Muscle of leg (tissue), 16 donors: ENCODE measurements around the gene GRXCR1. TPM values are rescaled to one million over a fixed set of nuclear protein-coding genes. Genes with fewer than 3 reads are reported as not detected.

Source experiments
- DNase-seq: peaks from one replicate; pipeline ENCODE4 v3.0.0; 2013
- H3K27ac ChIP-seq: one replicate; pipeline ENCODE4 v1.5.1; 2013; ENCODE audit warnings: mild to moderate bottlenecking, low read length, control low read depth
- H3K27me3 ChIP-seq: one replicate; pipeline ENCODE4 v1.6.1; 2013; ENCODE audit warnings: low read length; ENCODE audit not compliant: control insufficient read depth, insufficient read depth
- H3K36me3 ChIP-seq: one replicate; pipeline ENCODE4 v1.6.1; 2013; ENCODE audit warnings: low read length; ENCODE audit not compliant: control insufficient read depth, insufficient read depth
- H3K4me1 ChIP-seq: one replicate; pipeline ENCODE4 v1.6.1; 2013; ENCODE audit warnings: low read length; ENCODE audit not compliant: control insufficient read depth, insufficient read depth
- H3K4me3 ChIP-seq: one replicate; pipeline ENCODE4 v1.5.1; 2013; ENCODE audit warnings: low read length, control low read depth
- H3K9me3 ChIP-seq: replicated peaks from 2 replicates; pipeline ENCODE4 v1.6.1; 2013; ENCODE audit warnings: low read depth, low read length; ENCODE audit not compliant: control insufficient read depth
- WGBS: methylation state at CpG from one replicate; pipeline ENCODE4 v1.1.5; 2013; ENCODE audit warnings: missing lambda C conversion rate; ENCODE audit not compliant: insufficient coverage; 5-methylcytosine and 5-hydroxymethylcytosine counted together
- long read RNA-seq, 11 donors: transcript quantifications; one replicate each; lab custom pipeline, GENCODE V29; 2026
- polyA plus RNA-seq, 8 donors: library from polyadenylated mRNA; unstranded; fragments of 120-200 nt; gene quantifications; one replicate each; pipeline versions ENCODE4 v1.2.1 to v1.2.3, GENCODE V29; 2013; ENCODE audit warnings: inconsistent platforms in 1 of 8, low replicate concordance in 1 of 8; ENCODE audit not compliant: insufficient read length in 8 of 8, insufficient read depth in 1 of 8
- total RNA-seq: library from RNA; stranded (reverse); fragments of 120-200 nt; gene quantifications from one replicate; pipeline ENCODE4 v1.2.4, GENCODE V29; 2013

Gene GRXCR1
- total RNA-seq (not detected), polyA plus RNA-seq (not detected)
- long read RNA-seq, donor 1, result 0 reads
- long read RNA-seq, donor 2, result 0 reads
- long read RNA-seq, donor 3, result 0 reads
- long read RNA-seq, donor 4, result 0 reads
- long read RNA-seq, donor 5, result 0 reads
- long read RNA-seq, donor 6, result 0 reads
- long read RNA-seq, donor 7, result 0 reads
- long read RNA-seq, donor 8, result 0 reads
- long read RNA-seq, donor 9, result 0 reads
- long read RNA-seq, donor 10, result 0 reads
- long read RNA-seq, donor 11, result 0 reads

DNA sequence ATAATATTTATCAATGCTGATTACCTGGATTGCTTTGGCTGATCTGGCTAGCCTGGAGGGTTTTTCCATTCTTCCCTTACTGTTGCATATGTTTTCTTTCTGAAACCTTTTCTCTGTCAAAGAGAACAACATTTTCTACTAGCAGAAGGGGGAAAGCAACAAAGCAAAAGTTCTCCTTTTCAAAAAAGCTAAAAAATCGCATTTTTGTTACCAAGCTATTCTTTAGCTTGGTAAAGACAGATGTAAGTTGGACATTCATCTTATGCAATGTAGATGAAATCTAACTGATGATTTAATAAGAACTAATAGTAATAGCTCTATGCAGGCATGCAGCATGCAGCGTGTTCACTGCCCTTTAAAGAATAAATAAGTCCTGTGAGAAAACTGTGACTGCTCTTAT, at the start of gene GRXCR1:
Gene GRXCR1 (plus strand): TSS at position 301 of the 400 bp plus-strand sequence. CDS start 554 bp downstream, outside the sequence.
- Histone ChIP-seq H3K36me3 (no peaks in the 10 kb centered on the region), H3K9me3 (no peaks in the 10 kb centered on the region), H3K4me1 (no peaks in the 10 kb centered on the region), H3K27me3 (no peaks in the 10 kb centered on the region), H3K4me3 (no peak within 1 kb of the TSS), H3K27ac (no peak within 1 kb of the TSS)
- DNase-seq, result no peak
- no CpG with 5 or more reads among the region's 2 CpGs for WGBS

DNA sequence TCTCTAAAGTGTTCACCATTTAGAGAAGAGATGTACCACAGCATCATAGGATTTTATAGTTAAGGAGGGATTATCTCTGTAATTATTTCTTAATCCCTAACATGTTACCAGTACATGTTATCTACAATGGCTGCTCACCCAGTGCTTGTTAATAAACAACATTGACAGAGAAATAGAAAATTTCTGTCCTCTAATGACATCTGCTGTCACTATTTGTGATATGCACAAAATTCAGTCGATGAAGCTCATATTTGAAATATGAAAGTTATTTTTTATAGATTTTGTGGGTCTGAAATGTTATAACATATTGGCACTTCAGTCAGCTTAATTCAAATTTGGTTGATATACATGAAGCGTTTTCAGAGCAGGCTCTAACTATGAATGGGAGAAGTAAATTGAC, 48.8 kb upstream of the GRXCR1 start:
- Histone ChIP-seq H3K4me1 (no peaks in the 10 kb centered on the region), H3K4me3 (no peak overlapping the region), H3K27me3 (no peaks in the 10 kb centered on the region), H3K27ac (no peak overlapping the region), H3K36me3 (no peaks in the 10 kb centered on the region), H3K9me3 (no peaks in the 10 kb centered on the region)
- DNase-seq, result no peak
- WGBS, result no CpG with 5 or more reads among the region's 2 CpGs

DNA sequence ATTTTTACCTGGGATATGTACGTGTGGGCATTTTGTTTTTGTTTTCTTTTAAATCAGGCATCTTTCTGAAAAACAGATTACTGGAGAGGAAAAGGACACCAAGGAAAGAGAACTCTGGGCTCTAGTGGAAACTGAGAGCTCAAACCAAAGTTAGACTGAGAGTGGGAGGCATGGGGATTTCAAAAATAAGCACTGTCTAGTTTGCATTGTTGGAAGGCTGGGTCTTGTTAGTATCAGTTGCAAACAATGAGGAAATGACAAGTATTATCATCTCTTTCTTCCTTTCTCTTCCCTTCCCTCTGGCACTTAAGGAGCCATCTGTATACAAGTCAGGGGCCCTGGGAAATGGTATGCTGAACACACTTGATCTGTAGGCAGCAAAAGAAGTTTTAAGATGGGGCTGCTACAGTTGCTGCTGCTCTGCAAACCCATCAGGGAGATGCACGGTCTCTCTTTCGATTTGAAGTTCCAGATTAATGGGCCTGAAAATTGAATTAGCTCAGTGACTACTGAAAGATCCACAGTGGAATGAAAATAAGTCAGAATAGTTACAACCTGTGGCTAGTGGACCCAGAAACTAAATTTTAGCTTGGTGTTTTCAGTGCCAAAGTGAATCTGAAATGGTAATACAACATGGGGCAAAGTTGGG, 48.0 kb upstream of the GRXCR1 start:
- no peaks in the 10 kb centered on the region for H3K27me3 ChIP-seq
- no peak for DNase-seq
- H3K4me3 ChIP-seq, result no peak overlapping the region
- H3K36me3 ChIP-seq, result no peaks in the 10 kb centered on the region
- no peaks in the 10 kb centered on the region for H3K4me1 ChIP-seq
- 58% methylated on average over 3 of the region's 3 CpGs for WGBS
- H3K27ac ChIP-seq, result no peak overlapping the region
- H3K9me3 ChIP-seq, result peaks cover 2% of the 10 kb centered on the region

DNA sequence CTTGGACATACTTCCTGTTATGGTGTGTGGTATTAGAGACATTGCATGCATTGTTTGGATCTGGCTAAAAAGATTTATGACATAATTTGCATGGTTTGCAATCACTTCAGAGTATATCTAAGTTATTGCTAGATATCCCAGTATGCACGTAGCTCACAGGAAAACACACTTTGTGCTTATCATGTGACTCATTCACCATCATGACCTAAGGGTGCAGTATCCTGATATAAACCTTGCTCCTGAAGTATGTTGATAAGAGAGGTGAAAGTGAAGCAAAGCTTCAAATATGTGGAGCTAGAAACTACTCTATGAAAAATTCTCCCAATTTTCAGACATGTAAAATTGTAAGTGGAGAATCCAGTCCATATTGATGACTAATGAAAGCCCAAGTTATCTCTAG, 46.9 kb upstream of the GRXCR1 start:
- Histone ChIP-seq H3K4me1 (no peaks in the 10 kb centered on the region), H3K27ac (no peak overlapping the region), H3K27me3 (no peaks in the 10 kb centered on the region), H3K36me3 (no peaks in the 10 kb centered on the region), H3K4me3 (no peak overlapping the region), H3K9me3 (peaks cover 2% of the 10 kb centered on the region)
- no CpG with 5 or more reads among the region's 1 CpG for WGBS
- no peak for DNase-seq

DNA sequence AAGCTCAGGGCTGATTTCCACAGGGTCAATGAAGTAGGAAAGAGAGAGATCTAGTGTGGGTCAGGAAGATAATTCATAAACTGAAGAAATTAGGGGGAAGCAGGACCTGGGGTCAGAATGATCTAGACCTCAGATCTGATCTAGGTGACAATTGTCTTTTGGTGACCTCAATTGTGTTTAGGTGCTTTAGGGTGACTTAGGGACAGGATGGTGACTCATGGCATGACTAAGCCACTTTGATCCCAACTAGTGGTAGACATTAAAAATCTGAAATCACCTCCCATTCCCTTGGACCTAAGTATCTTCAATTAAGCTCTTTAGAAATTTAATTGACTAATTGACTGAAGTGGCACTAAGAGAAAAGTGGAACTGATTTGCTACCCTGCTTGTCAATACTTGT, 36.7 kb upstream of the GRXCR1 start:
- DNase-seq, result no peak
- no peaks in the 10 kb centered on the region for H3K4me1 ChIP-seq
- no peaks in the 10 kb centered on the region for H3K9me3 ChIP-seq
- no peak overlapping the region for H3K4me3 ChIP-seq
- H3K27me3 ChIP-seq, result no peaks in the 10 kb centered on the region
- H3K36me3 ChIP-seq, result no peaks in the 10 kb centered on the region
- H3K27ac ChIP-seq, result no peak overlapping the region

DNA sequence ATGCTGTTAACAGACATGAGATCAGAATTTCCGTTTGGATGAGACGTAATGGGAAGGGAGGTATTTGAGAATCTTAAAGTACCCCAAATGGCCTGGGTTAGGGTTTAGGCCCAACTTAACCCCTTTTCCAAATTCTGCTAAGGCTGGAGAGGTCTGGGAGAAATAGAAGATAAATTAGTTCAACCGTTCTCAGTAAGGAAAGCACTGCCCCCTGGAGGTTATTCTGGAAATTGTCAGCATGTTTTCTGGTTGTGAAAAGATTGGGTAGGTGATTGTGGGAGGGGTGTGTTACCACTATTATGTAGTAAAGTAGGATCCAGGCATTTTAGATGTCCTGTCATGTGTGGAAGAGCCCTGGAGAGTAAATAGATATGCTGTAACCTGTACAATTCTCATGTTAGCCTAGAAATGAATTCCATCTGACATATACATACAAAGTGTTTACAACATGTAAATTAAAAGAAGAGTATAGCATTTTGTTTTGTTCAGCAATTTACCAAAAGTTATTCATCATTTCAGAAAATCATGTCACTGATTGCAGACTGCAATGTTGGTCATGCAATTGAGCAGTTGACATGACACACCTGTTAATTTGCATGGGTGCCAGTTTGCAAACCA, 26.8 kb upstream of the GRXCR1 start:
- Histone ChIP-seq H3K36me3 (no peaks in the 10 kb centered on the region), H3K9me3 (no peaks in the 10 kb centered on the region), H3K4me3 (no peak overlapping the region), H3K27me3 (no peaks in the 10 kb centered on the region), H3K27ac (no peak overlapping the region), H3K4me1 (no peaks in the 10 kb centered on the region)
- WGBS, result 20% methylated on average over 1 of the region's 3 CpGs
- peak; percentile 54 for DNase-seq

DNA sequence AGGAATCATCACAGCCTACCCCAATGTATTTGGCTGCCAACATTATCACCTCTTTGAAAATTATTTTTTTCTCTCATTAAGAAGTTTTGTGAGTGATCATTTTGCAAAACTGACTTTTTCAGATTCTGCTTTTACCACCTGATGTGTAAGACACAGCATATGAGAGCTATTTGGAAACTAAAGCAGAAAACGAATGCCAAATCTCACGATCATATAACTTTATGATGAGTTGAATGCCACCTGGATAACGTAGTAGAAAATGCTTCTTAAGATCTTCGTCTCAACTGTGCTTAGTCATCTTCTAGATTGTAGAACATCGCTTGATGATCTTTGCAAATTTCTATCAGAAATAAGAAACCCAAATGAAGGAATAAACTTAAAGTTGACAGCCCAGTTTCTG, 21.3 kb upstream of the GRXCR1 start:
- WGBS, result no CpG with 5 or more reads among the region's 5 CpGs

DNA sequence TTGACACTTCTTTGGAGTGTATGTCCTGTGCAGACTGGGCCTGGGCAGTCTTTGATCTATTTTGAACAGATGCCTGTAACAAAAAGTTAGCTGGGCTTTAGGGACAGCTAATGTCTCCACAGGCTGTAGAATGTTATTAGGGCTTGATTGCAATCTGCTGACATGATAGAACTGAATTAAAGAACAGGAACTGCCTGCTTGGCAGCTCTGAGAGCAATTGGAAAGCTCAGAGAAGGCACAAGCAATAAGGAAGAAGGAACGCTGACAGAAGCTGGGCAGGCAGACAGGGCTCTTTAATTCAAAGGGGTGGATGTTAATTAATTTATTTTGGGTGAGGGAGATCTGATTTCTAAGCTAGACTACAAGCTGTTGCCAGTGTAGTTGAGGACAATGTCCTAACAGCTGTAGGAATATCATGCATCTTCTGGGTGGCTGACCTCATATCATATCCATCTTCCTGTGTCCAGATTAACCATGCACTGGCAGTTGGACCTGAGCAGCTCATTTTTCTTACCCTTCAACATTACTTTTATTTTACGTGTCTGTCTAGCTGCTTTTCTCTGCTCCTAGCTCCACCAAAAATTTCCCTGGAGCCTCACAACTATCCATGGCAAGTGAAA, 20.7 kb upstream of the GRXCR1 start:
- WGBS, result 30% methylated on average over 2 of the region's 2 CpGs
- DNase-seq, result peak; percentile 17
- no peak overlapping the region for H3K27ac ChIP-seq
- no peaks in the 10 kb centered on the region for H3K36me3 ChIP-seq
- no peaks in the 10 kb centered on the region for H3K27me3 ChIP-seq
- H3K9me3 ChIP-seq, result no peaks in the 10 kb centered on the region
- no peaks in the 10 kb centered on the region for H3K4me1 ChIP-seq
- H3K4me3 ChIP-seq, result no peak overlapping the region

More for the DNA sequence above, 21.3 kb upstream of the GRXCR1 start:
- Histone ChIP-seq H3K27ac (no peak overlapping the region), H3K9me3 (no peaks in the 10 kb centered on the region), H3K36me3 (no peaks in the 10 kb centered on the region), H3K4me3 (no peak overlapping the region), H3K27me3 (no peaks in the 10 kb centered on the region), H3K4me1 (no peaks in the 10 kb centered on the region)
- peak; percentile 2 for DNase-seq

DNA sequence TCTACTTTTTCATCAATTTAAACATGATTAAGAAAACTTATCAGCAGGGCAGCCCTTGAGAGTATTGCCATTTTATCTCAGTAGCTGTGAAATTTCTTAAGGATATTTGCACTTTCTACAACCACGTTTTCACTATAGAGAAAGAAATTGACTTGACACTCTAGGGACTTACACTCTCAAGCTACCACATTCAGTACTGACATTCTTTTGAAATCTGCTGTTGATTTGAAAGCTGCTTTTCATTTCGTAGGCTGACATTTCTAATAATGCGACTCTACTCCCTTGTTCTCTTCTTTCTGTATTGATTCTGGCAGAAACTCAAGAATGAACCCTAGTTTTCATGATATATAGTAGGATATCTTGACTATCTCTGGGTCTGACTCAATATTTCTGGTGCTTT, 13.7 kb upstream of the GRXCR1 start:
- H3K4me1 ChIP-seq, result no peaks in the 10 kb centered on the region
- no peaks in the 10 kb centered on the region for H3K36me3 ChIP-seq
- no peak overlapping the region for H3K4me3 ChIP-seq
- no peaks in the 10 kb centered on the region for H3K27me3 ChIP-seq
- no peak overlapping the region for H3K27ac ChIP-seq
- no peaks in the 10 kb centered on the region for H3K9me3 ChIP-seq
- no CpG with 5 or more reads among the region's 3 CpGs for WGBS
- DNase-seq, result no peak

DNA sequence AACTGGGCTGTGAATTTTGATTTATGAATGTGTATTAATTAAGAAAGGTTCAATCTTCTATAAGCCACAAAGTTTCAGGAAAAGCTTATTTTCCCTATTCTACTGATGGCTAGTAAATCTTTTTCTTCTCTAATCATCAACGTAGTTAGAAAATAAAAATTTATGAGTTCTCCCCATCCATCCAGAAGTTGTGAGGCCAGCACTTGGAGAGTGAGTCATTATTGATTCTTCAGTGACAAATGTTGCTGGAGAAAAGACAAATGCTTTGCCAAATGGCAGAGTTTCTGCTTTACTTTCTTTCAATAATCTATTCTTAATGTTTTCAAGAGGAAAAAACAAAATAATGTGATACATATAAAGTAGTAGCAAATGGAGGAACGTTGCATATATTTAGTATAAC, 11.3 kb upstream of the GRXCR1 start:
- Histone ChIP-seq H3K27ac (no peak overlapping the region), H3K4me3 (no peak overlapping the region), H3K27me3 (no peaks in the 10 kb centered on the region), H3K9me3 (no peaks in the 10 kb centered on the region), H3K4me1 (no peaks in the 10 kb centered on the region), H3K36me3 (no peaks in the 10 kb centered on the region)
- no CpG with 5 or more reads among the region's 2 CpGs for WGBS
- DNase-seq, result peak; percentile 11
